GM12875 (cell line): ENCODE measurements around the gene HIVEP3.
A peak's percentile ranks its signal among the peaks of the same experiment; 100 is the strongest.

ENCODE experiments used
- H3K4me3 ChIP-seq: one replicate; pipeline ENCODE4 v1.5.1; 2011; ENCODE audit warnings: low read depth, low read length, control low read depth
- TF ChIP-seq, protein P1 (sequence below): IDR thresholded peaks from 2 replicates; pipeline ENCODE4 v1.5.1; 2011; ENCODE audit warnings: low read depth, mild to moderate bottlenecking, control low read depth, inconsistent platforms, low read length, moderate library complexity, borderline replicate concordance; ENCODE audit not compliant: insufficient read depth

Gene HIVEP3

DNA sequence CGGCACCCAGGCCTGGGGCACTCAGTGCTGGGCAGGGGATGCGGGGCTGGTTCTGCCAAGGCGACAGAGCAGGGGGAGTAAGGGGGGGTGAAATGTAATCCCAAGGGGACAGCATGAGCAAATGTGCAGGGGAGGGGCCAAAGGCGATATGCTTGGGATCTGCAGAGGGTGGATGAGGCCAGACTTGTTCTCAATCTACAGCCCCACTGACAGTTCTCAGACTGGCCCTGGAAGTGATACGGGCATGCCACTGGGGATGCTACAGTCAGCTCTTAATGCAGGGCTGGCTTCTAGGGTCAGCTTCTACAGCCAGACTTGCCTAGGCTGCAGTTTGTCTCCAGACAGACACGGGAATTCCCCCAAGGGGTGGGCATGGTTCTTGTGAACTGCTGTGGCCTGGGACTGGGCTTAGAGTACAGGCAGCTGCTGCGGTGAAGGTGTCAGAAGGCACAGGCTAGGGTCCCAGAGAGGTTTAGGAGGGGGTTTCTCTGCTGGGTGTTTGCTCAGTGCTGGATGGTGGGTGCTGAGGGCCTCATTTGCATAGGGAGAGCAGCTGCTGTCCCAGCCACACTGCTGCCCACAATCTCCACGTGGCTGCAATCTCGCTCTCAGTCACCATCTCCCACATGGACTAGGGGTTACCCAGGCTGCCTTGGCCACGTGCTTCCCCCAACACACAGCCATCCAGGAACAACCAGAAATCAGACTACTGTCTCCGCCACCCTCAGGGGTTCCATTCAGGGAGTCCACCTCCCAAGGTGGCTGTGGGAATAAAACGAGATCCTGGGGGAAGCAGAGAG lies 190.1 kb downstream of the HIVEP3 start:
- TF ChIP-seq, protein P1, sequence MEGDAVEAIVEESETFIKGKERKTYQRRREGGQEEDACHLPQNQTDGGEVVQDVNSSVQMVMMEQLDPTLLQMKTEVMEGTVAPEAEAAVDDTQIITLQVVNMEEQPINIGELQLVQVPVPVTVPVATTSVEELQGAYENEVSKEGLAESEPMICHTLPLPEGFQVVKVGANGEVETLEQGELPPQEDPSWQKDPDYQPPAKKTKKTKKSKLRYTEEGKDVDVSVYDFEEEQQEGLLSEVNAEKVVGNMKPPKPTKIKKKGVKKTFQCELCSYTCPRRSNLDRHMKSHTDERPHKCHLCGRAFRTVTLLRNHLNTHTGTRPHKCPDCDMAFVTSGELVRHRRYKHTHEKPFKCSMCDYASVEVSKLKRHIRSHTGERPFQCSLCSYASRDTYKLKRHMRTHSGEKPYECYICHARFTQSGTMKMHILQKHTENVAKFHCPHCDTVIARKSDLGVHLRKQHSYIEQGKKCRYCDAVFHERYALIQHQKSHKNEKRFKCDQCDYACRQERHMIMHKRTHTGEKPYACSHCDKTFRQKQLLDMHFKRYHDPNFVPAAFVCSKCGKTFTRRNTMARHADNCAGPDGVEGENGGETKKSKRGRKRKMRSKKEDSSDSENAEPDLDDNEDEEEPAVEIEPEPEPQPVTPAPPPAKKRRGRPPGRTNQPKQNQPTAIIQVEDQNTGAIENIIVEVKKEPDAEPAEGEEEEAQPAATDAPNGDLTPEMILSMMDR, result no peak
- peak overlapping the region; percentile 10 for H3K4me3 ChIP-seq

DNA sequence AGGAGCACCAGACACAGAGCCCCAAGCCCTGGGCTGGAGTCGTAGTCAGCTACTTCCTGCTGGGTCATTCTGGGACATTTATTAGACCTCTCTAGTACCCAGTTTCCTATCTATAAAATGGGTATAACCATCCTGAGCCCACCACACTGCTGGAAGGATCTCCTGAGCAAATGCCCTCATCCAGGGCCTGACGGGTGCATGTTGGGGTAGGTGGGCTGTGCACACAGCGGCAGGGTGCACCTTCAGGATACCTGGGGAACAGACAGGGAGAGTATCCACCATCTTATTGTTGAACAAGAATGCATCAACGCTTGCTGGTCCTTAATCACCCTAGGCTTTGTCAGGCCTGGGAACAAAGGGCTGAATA lies 191.0 kb downstream of the HIVEP3 start:
- H3K4me3 ChIP-seq, result no peak overlapping the region
- TF ChIP-seq, protein P1, result no peak

DNA sequence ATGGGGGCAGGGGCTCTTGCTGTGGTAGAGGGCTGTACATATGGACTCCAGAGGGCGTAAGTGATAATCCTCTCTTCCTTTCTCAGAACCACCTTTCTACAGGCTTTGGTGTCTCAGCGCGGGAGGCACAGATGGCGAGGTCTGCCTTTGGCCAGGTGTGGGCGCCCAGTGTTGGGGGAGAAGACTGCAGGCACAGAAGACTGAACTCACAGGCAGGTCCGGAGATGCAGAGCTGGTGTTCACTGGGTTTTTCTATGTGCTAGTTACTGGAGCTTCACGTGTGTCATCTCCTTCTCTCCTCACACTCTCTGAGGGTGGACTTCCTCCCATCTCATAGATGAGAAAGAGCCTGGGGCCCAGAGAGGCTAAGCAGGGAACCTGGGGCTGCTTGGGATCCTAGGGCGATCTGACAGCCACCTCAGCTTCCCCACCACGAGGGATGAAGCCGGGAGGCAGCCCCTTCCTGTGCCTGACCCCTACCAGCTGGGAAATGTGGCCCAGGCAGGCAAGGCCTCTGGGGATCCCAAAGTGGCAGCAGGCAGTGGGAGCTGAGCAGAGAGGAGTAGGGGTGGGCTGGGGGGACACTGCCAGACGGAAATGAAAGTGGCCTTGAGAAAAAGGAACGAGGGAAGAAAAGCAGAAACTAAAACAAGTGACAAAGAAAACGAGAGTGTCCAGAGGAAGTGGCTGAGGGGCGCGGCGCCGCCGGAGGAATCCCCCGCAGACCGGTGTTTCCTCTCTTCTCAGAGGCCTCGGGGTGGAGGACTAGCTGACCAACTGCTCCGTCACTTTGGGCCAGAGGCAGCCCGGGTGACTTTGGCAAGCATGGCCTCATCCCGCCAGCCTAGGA lies 191.6 kb downstream of the HIVEP3 start:
- TF ChIP-seq, protein P1, result peak; percentile 35
- peak overlapping the region; percentile 34 for H3K4me3 ChIP-seq

DNA sequence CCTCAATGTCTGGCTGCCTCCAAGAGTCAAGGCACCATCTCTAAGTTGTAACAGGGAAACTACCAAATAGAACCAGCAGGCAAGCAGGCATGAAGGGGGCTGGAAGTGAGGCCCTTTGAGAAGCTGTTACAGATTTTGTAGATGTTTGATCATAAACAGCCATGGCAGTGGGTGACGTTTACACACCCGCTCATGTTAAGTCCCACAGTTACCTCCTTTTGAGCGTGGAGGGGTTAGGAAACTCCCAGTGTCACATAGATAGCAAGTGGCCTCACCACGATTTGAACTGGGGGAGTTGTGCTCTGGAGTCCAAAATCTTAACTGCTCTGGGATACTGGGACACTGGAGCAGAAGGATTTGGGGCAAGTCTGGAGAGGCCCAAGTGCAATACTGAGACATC lies 192.4 kb downstream of the HIVEP3 start:
- TF ChIP-seq, protein P1, result no peak
- no peak overlapping the region for H3K4me3 ChIP-seq

DNA sequence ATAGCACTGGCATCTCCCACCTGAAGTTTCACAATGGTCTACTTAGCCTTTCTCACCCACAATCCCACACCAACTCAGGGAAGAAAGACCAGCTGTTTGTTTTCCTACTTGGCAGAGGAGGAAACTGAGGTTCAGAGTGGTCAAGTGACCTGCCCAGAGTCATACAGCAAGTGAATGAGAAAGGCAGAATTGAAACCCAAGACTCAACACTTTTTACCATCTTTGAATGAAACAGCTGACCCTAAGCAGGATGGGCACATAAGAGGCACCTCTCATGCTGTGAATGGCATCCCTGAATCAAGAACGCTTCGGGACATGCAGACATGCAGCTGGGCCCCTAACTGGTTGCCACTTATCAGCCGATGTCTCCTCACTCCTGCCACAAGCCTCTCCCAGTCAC lies 193.8 kb downstream of the HIVEP3 start:
- no peak overlapping the region for H3K4me3 ChIP-seq
- TF ChIP-seq, protein P1, result no peak

DNA sequence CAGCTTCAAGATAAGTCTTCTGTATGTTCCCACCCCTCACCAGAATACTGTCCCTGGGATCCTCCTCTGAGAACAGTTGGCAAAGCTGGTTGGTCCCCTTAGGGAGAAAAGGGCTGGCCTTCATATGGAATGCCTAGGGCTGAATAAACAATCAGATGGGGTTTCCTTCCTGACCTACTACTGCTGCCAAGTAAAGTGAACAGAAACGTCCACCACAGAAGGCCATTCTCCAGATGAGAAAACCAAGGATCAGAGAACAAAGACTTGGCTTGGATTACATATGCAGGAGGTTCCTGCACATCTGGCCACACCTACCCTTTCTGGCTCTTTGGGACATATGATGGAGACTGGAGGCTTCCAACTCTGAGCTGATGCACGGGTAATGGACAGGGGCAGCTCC lies 194.5 kb downstream of the HIVEP3 start:
- TF ChIP-seq, protein P1, result no peak

DNA sequence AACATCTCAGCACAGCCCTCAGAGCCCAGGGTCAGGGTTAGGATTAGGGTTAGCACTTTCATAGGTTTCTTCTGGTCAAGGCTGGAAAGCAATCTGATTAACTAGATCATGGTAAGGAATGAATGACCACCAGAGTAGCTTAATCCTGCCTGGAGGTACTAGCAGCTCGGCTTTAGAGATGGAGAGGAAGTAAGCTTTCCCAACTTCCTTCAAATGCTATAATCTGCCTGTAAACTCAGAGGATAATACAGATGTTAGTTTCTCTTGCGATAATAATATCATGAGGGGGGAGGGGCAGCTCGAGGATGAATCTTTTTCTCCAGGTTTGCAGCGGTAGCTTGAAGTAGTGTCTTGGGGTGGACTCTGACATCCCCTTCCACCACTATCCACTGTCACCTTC lies 194.9 kb downstream of the HIVEP3 start:
- TF ChIP-seq, protein P1, result no peak
- no peak overlapping the region for H3K4me3 ChIP-seq

More for the DNA sequence above, 194.5 kb downstream of the HIVEP3 start:
- H3K4me3 ChIP-seq, result no peak overlapping the region
